HTERT RPE-1 (cell line): ENCODE results near the gene DNM3.

ENCODE experiments used
- in situ Hi-C: fragments of 300-500 bp; cut with MboI; formaldehyde crosslinking; loops from 4 replicates; pipeline ENCODE4 v1.14.3; 2020; ENCODE audit warnings: low sequenced_read_pairs

DNM3 gene

DNA sequence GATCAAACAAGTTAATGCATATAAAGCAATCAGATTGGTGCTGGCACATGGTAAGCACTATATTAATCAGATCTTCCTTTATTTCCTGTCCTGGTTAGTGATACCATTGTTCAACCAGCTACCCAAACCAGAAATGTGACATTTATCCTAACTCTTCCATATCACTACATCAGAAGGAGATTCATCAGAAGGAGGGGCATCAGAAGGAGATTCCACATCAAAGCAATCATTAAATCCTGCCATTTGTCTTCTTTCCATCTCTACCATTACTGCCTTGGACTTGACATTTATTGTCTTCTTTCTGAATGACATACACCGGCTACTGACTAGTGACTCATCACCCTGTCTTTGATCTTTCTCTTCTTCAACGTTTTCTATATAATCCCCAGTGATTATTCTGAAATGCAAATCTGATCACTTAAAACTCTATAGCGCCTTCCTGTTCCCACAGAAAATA, 75.0 kb downstream of the DNM3 start:
- in situ Hi-C loops, result no loop called here

GRCh38 chr1:171917331-171917730, 76.0 kb downstream of the DNM3 start:
- in situ Hi-C loops, result no loop called here

DNA sequence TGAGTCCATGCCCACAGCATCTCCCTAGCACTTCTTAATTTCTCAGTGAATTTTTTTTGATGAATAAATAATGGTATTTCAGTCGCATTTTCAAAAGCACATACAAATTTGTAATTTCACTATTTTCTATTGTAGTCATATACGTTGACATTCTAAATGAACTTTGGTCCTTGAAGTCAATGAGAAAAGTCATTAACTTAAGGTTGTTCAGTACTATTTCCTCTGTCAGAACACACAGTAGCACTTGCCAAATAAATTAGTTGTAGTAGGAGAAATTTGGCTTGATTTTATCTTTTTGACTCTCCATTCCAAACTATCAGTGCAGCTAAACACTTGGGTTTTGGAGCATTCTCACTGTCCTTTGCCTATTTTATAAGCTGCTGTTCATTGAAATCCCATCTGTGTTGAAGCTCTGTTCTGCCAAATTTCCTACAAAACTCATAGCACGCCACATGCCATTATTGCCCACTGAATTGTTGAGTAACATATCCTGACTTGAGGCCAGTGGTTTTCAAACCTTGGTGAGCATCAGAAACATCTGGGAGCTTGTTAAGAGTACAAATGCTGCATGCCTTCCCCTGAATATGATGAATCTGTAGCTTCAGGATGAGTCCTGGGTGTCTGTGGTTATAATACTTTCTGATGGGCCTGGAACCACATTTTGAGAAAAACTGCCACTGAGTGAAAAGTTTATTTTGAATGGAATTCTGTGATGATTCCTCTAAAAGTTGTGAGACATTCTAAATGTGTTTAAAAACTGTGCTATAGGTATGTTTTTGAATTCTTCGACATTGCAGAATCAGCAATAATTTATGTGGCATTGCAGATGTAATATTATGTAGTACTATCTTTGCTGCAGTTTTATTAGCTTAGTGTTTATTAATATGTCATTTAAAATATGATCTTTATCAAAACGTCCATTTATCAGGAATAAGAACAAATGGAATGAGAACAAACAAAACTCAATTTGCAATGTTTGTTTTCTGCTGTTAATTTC, 78.9 kb downstream of the DNM3 start:
- in situ Hi-C loops, result no loop called here

DNA sequence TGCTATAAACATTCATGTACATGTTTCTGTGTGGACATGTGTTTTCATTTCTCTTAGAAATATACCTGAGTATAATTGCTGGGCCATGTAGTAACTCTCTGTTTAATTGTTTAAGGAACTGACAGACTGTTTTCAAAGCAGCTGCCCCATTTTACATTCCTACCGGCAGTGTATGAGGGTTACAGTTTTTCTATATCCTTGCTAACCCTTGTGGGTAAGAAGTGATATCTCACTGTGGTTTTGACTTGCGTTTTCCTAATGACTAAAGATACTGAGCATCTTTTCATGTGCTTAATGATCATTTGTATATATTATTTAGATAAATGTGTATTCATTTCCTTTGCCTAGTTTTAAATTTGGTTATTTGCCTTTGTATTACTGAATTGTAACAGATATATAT, 81.7 kb downstream of the DNM3 start:
- in situ Hi-C loops, result no loop called here

GRCh38 chr1:171929121-171929520, 87.8 kb downstream of the DNM3 start:
- in situ Hi-C loops, result no loop called here

DNA sequence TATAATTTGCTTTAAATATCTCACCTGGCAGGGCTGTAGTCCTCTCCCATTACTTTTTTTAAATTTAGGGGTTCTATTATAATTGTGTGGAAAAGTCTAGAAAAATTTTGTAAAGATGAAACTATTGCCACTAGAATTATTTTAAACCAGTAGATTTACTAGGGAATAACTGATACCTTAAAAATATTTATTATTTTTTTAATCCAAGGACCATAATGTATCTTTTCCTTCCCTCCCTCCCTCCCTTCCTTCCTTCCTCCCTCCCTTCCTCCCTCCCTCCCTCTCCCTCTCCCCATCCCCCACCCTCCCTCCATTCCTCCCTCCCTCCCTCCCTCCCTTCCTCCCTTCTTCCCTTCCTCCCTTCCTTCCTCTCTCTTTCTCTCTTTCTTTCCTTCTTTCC, 90.5 kb downstream of the DNM3 start:
- in situ Hi-C loops, result no loop called here

DNA sequence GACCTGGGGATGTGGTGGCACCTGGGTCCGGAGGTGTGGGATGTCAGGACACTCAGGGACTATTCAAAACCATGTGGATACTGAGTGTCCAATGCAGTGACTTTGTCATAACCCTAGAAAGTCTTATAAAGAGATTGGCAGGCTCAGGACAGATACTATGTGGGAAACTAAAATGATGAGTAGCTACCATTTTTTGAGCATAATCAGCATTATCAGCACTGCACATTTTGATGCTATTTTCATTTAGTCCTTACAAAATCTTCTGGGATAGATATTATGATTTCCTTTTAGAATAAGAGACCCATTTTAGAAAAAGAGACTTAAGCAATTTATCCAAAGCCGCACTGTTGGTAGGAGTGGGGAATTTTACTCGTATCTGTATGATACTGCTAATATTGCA, 93.4 kb downstream of the DNM3 start:
- in situ Hi-C loops, result no loop called here

DNA sequence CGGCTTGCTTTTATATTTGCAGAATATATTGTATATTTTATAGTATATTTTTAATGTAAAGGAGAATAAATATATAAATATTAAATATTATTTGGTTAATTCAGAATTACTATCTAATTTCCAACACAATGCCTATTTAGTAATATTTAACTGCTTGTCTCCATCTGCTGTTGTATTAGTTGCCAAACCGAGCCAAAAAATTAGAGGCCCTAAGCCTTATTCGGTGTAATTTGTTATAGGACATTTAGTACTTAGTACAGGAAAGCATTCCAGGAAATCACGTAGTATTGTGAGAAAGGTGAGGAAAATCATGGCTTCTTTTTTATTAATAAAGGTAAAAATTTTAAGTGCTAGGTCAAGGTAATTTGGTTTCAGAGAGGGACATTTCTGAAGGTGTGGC, 93.8 kb downstream of the DNM3 start:
- in situ Hi-C loops, result no loop called here

GRCh38 chr1:171935664-171936063, 94.4 kb downstream of the DNM3 start:
- in situ Hi-C loops, result no loop called here

DNA sequence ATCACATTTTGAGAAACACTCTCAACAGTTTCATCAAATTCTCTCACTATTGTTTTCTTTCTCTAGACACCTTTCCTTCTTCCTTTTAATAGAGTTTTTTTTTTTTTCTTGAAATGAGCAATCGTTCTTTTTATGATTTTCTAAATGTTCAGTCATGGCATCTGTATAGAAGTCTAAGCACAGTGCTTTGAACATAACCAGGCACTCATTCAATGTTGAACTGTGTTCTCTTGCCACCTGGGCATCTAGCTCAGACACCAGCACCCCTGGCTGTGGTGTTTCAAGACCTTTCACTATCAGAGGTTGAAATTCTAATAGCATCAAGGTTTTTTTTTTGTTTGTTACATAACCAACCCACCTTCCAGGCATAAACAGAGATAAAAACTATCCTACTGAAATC, 96.6 kb downstream of the DNM3 start:
- in situ Hi-C loops, result no loop called here

DNA sequence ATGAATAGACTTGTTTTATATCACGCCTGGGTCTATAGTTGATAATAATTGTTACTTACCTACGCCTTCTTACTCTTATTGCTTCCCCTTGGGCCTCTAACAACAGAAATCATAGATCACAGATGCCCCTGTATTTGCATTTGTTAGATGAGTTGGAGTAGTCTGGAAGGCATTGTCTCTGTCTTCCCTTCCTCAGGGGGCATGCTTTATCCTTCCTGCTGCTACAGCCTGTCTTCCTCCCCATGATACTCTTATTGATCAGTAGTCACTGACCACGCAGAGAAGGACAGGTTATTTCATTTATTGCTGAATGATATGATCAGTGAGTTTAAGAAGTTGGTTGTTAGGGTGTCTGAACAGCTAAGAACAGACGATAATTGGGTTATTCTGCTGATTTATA, 98.4 kb downstream of the DNM3 start:
- in situ Hi-C loops, result no loop called here

DNA sequence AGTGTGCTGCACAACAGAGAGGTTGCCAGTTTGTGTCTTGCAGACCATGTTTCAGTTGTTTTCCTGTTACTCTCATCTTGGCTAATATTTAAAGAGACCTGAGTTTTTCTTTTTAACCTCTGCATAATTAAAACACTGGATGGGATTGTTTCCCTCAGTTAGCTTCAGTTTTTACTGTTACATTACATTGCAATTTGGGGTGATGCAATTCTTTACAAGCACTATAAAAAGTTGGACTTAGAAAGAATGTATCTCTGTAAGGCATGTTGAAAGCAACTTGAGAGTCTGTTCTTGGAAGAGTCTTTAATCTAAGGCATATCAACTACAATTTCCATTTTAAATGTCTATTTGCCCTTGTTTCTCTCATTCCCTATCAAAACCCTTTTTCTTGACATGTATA, 99.1 kb downstream of the DNM3 start:
- in situ Hi-C loops, result no loop called here

GRCh38 chr1:171941920-171942319, 100.6 kb downstream of the DNM3 start:
- in situ Hi-C loops, result no loop called here

DNA sequence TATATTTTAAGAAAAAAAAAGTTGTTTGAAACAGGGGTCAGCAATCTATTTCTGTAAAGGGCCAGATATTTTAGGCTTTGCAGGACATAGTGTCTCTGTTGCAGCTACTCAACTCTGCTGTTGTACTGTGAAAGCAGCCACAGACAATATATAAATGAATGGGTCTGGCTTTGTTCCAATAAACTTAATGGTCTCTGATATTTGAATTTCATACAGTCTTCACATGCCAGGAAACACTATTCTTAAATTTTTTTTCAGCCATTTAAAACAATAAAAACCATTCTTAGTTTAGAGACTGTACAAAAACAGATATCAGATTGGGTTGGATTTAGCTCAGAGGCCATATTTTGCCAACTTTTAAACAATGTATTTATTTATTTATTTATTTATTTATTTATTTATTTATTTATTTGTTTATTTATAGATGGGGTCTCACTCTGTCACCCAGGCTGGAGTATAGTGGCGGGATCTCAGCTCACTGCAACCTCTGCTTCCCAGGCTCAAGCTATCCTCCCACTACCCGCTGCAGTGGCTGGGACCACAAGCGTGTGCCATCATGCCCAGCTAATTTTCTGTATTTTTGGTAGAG, 102.8 kb downstream of the DNM3 start:
- in situ Hi-C loops, result no loop called here

DNA sequence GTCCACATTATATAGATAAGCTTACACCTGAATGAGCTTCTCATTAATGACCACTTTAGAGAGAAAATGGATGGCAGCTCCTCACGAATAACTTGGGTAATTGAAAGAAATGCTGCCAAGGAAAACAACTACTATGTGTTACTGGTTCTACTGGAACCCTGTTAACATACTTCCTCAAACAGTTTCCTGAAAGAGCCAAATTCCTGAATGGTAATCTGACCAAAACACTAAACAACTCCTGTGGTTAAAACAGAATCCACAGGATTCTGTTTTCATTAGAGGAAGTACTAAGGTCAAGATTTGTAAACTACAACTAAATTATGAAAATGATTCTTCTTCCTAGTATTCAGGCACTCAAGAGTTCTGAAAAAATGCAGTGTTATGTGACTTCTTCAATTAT, 107.2 kb downstream of the DNM3 start:
- in situ Hi-C loops, result no loop called here

DNA sequence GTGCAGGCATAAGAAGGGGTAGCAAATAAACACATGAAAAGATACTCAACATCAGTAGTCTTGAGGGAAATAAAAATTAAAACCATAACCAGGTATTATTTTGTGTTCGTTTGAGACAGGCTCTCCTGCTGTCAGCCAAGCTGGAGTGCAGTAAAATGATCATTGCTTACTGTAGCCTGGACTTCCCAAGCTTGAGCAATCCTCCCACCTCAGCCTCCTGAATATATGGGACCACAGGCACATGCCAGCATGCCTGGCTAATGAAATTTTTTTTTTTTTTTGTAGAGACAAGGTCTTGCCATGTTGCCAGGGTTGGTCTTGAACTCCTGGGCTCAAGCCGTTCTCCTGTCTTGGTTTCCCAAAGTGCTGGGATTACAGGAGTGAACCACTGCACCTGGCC, 108.0 kb downstream of the DNM3 start:
- in situ Hi-C loops, result no loop called here

GRCh38 chr1:171953835-171954234, 112.5 kb downstream of the DNM3 start:
- in situ Hi-C loops, result no loop called here

DNA sequence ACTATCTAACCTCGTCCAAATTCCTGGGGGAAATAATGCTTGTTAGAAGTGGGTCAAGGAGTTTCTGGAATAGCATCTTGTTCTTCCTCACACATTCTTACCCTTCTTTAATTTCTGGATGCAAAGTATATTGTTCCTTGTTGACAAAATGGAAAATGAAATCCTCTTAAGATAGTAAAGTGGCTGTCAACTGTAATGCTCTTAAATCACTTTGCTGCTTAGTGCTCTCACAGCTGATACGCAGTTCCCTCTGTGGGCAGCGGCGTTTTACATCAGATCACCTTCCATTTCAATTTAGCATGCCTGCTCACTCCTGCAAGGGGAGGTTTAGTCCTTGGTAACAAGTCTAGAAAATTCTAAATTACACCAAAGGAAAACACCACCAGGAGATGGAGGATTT, 113.1 kb downstream of the DNM3 start:
- in situ Hi-C loops, result no loop called here

DNA sequence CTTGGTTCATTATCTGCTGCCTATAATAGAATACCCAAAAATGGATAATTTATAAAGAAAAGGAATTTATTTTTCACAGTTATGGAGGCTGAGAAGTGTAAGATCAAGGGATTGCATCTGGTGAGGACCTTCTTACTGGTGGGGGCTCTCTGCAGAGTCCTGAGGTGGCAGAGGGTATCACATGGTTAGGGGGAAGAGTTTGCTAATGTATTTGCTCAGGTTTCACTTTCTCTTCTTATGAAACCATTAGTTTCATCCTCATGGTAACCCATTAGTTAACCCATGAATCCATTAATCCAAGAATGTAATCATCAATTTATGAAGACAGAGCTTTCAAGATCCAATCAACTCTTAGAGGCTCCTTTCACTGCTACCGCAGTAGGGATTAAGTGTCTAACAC, 120.6 kb downstream of the DNM3 start:
- in situ Hi-C loops, result no loop called here

- in situ Hi-C loops, result no loop called here
Measured at GRCh38 chr1:171963762-171964161, 122.5 kb downstream of the DNM3 start.

DNA sequence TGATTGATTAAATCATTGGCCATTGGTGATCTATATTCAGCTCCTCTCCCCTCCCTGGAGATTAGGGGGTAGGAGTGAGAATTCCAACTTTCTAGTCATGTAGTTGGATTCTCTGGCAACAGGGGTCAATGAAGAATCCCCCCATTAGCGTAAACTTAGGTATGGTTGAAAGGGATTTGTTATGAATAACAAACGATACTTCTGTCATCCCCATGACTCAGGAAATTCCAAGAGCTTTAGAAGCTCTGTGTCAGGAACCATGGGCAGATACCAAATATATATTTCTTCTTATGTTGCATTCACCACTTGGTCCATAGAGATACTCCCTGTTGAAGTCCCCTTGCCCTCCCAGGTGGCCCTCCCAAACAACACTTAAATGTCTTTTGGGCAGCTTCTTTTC, 124.5 kb downstream of the DNM3 start:
- in situ Hi-C loops, result no loop called here
